HepG2 (cell line): ENCODE results near the gene SCP2. TPM values are rescaled to one million over a fixed set of nuclear protein-coding genes. Genes with fewer than 3 reads are reported as not detected.

Experiments used
- FOXA3 ChIP-seq: IDR thresholded peaks from 2 replicates; pipeline ENCODE4 v1.6.1; 2016; ENCODE audit warnings: missing genetic modification reagents, missing compliant biosample characterization
- KIAA2018 ChIP-seq: sonication (generic); formaldehyde crosslinking; IDR thresholded peaks from 2 replicates; pipeline ENCODE4 v1.5.0; 2020; ENCODE audit warnings: mild to moderate bottlenecking, missing genetic modification reagents, borderline replicate concordance
- MEF2D ChIP-seq: sonication (generic); formaldehyde crosslinking; IDR thresholded peaks from 2 replicates; pipeline ENCODE4 v1.5.1; 2020; ENCODE audit warnings: mild to moderate bottlenecking, missing genetic modification reagents
- PITX1 ChIP-seq: sonication (generic); formaldehyde crosslinking; IDR thresholded peaks from 2 replicates; pipeline ENCODE4 v1.5.1; 2020; ENCODE audit warnings: mild to moderate bottlenecking, missing genetic modification reagents
- SNAI1 ChIP-seq: sonication (generic); formaldehyde crosslinking; IDR thresholded peaks from 2 replicates; pipeline ENCODE4 v1.5.0; 2020; ENCODE audit warnings: mild to moderate bottlenecking, missing genetic modification reagents, borderline replicate concordance
- SNAPC5 ChIP-seq: sonication (generic); formaldehyde crosslinking; IDR thresholded peaks from 2 replicates; pipeline ENCODE4 v1.8.1; 2023; ENCODE audit warnings: mild to moderate bottlenecking, missing genetic modification reagents, borderline replicate concordance
- ZFP82 ChIP-seq: sonication (generic); formaldehyde crosslinking; IDR thresholded peaks from 2 replicates; pipeline ENCODE4 v1.5.1; 2020; ENCODE audit warnings: mild to moderate bottlenecking, missing genetic modification reagents, borderline replicate concordance
- ZNF329 ChIP-seq: sonication (generic); formaldehyde crosslinking; IDR thresholded peaks from 2 replicates; pipeline ENCODE4 v1.9.0; 2021; ENCODE audit warnings: low read depth, mild to moderate bottlenecking, missing genetic modification reagents
- ZNF337 ChIP-seq: sonication (generic); formaldehyde crosslinking; IDR thresholded peaks from 2 replicates; pipeline ENCODE4 v1.5.1; 2020; ENCODE audit warnings: missing genetic modification reagents, low read depth, mild to moderate bottlenecking, borderline replicate concordance
- ZNF414 ChIP-seq: sonication (generic); formaldehyde crosslinking; IDR thresholded peaks from 2 replicates; pipeline ENCODE4 v1.5.0; 2020; ENCODE audit warnings: missing genetic modification reagents
- ZUFSP ChIP-seq: sonication (generic); formaldehyde crosslinking; IDR thresholded peaks from 2 replicates; pipeline ENCODE4 v1.9.0; 2021; ENCODE audit warnings: missing genetic modification reagents, mild to moderate bottlenecking, borderline replicate concordance
- polyA plus RNA-seq, 8 experiments: library from polyadenylated mRNA; depleted of rRNA in 3 of 8; stranded (reverse) in 7 of 8; unstranded in 1 of 8; fragments of >200 nt; fragmentation: Illumina TruSeq in 4 of 8; extraction: Trizol in 4 of 8; gene quantifications; 2 replicates each; pipeline versions ENCODE4 v1.2.1 to v1.2.3, GENCODE V29; 2011 to 2016; ENCODE audit warnings: low read depth in 4 of 8, missing spikeins in 1 of 8, mixed read lengths in 1 of 8; ENCODE audit not compliant: insufficient read depth in 1 of 8
- total RNA-seq, 5 experiments: library from RNA; depleted of rRNA; stranded (reverse); fragments of >200 nt; fragmentation: Illumina TruSeq; extraction: Trizol; gene quantifications; 2 replicates each; pipeline ENCODE4 v1.2.3, GENCODE V29; 2016; ENCODE audit warnings: low read depth in 1 of 5
- TF ChIP-seq, protein P1 (sequence below): sonication (generic); formaldehyde crosslinking; IDR thresholded peaks from 2 replicates; pipeline ENCODE4 v1.4.0; 2020; ENCODE audit warnings: missing genetic modification reagents, borderline replicate concordance

SCP2 gene
- total and polyA plus RNA-seq, 2 of the 13 experiments (the other 11 are each of a cell fraction or from before 2014, with no cell fraction given): 59.0 to 133 TPM

- TF ChIP-seq ZUFSP (CRISPR knock-in tag) (no peak), ZFP82 (CRISPR knock-in tag) (no peak), PITX1 (CRISPR knock-in tag) (no peak), ZNF414 (CRISPR knock-in tag) (peak; percentile 54; the same call in 1 of the 2 replicates), FOXA3 (CRISPR knock-in tag) (no peak; the same call in 1 of the 2 replicates), SNAPC5 (CRISPR knock-in tag) (no peak), MEF2D (CRISPR knock-in tag) (no peak; the same call in 1 of the 2 replicates), ZNF329 (CRISPR knock-in tag) (0 out of 2 replicates have a peak, but pooled peaks have one; percentile 21), SNAI1 (no peak; the same call in 1 of the 2 replicates), ZNF337 (no peak), KIAA2018 (no peak)
- TF ChIP-seq, protein P1, sequence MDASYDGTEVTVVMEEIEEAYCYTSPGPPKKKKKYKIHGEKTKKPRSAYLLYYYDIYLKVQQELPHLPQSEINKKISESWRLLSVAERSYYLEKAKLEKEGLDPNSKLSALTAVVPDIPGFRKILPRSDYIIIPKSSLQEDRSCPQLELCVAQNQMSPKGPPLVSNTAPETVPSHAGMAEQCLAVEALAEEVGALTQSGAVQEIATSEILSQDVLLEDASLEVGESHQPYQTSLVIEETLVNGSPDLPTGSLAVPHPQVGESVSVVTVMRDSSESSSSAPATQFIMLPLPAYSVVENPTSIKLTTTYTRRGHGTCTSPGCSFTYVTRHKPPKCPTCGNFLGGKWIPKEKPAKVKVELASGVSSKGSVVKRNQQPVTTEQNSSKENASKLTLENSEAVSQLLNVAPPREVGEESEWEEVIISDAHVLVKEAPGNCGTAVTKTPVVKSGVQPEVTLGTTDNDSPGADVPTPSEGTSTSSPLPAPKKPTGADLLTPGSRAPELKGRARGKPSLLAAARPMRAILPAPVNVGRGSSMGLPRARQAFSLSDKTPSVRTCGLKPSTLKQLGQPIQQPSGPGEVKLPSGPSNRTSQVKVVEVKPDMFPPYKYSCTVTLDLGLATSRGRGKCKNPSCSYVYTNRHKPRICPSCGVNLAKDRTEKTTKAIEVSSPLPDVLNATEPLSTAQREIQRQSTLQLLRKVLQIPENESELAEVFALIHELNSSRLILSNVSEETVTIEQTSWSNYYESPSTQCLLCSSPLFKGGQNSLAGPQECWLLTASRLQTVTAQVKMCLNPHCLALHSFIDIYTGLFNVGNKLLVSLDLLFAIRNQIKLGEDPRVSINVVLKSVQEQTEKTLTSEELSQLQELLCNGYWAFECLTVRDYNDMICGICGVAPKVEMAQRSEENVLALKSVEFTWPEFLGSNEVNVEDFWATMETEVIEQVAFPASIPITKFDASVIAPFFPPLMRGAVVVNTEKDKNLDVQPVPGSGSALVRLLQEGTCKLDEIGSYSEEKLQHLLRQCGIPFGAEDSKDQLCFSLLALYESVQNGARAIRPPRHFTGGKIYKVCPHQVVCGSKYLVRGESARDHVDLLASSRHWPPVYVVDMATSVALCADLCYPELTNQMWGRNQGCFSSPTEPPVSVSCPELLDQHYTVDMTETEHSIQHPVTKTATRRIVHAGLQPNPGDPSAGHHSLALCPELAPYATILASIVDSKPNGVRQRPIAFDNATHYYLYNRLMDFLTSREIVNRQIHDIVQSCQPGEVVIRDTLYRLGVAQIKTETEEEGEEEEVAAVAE (CRISPR knock-in tag): 0 out of 2 replicates have a peak, but pooled peaks have one; percentile 47
Observed at GRCh38 chr1:52927212-52928014, at the start of gene SCP2 (continued).
